HL-60 (cell line): ENCODE measurements around the gene GPR37.

Experiments used
- DNase-seq, 2 experiments: peaks; one replicate each; pipeline ENCODE4 v3.0.0-alpha.2; 2010 to 2020; ENCODE audit warnings: low read depth in 1 of 2, low spot score in 1 of 2
- H3K27ac ChIP-seq: fragments of 250-450 bp; sonication (Bioruptor Pico); replicated peaks from 2 replicates; pipeline ENCODE4 v1.5.1; 2020; ENCODE audit warnings: mild to moderate bottlenecking, moderate library complexity
- H3K27me3 ChIP-seq: fragments of 250-450 bp; sonication (Bioruptor Pico); 2 replicates; pipeline ENCODE4 v1.5.1; 2021; ENCODE audit warnings: mild to moderate bottlenecking, moderate library complexity; ENCODE audit not compliant: insufficient read depth, poor library complexity, severe bottlenecking
- H3K4me3 ChIP-seq: replicated peaks from 2 replicates; pipeline ENCODE4 v1.5.1; 2011; ENCODE audit warnings: mild to moderate bottlenecking, control low read depth, low read length; ENCODE audit not compliant: insufficient read depth
- CTCF ChIP-seq: IDR thresholded peaks from one replicate; pipeline ENCODE4 v1.5.1; 2011; ENCODE audit warnings: low read length, control low read depth, inconsistent platforms; ENCODE audit not compliant: insufficient read depth
- GABPA ChIP-seq: IDR thresholded peaks from 2 replicates; pipeline ENCODE4 v1.6.1; 2012; ENCODE audit warnings: low read depth
- POLR2AphosphoS5 ChIP-seq: IDR thresholded peaks from 2 replicates; pipeline ENCODE4 v1.6.1; 2012; ENCODE audit warnings: low read depth
- REST ChIP-seq: IDR thresholded peaks from 2 replicates; pipeline ENCODE4 v1.6.1; 2012; ENCODE audit warnings: low read depth; ENCODE audit not compliant: insufficient replicate concordance
- SPI1 ChIP-seq: IDR thresholded peaks from 2 replicates; pipeline ENCODE4 v1.6.1; 2012; ENCODE audit warnings: low read depth, mild to moderate bottlenecking, borderline replicate concordance

GPR37 gene

GRCh38 chr7:124783271-124783670 lies 17.7 kb upstream of the GPR37 start:
- no peak overlapping the region for H3K27ac ChIP-seq
- no peak for TF ChIP-seq POLR2AphosphoS5
- TF ChIP-seq CTCF, result no peak
- no peak overlapping the region for H3K4me3 ChIP-seq
- DNase-seq, result no peak
- H3K27me3 ChIP-seq, result no peaks in the 10 kb centered on the region

GRCh38 chr7:124781907-124782734 lies 16.5 kb upstream of the GPR37 start:
- Histone ChIP-seq H3K27ac (no peak overlapping the region), H3K27me3 (no peaks in the 10 kb centered on the region), H3K4me3 (no peak overlapping the region)
- DNase-seq, result no peak
- TF ChIP-seq REST, result no peak
- TF ChIP-seq POLR2AphosphoS5, result no peak
- TF ChIP-seq SPI1, result no peak
- no peak for TF ChIP-seq GABPA
- no peak for TF ChIP-seq CTCF

GRCh38 chr7:124781418-124781817 lies 15.8 kb upstream of the GPR37 start:
- TF ChIP-seq REST (no peak), GABPA (no peak), CTCF (no peak), SPI1 (no peak), POLR2AphosphoS5 (no peak)
- H3K27ac ChIP-seq, result no peak overlapping the region

GRCh38 chr7:124780608-124781007 lies 15.0 kb upstream of the GPR37 start:
- Histone ChIP-seq H3K4me3 (no peak overlapping the region), H3K27me3 (no peaks in the 10 kb centered on the region), H3K27ac (no peak overlapping the region)
- no peak for TF ChIP-seq REST
- no peak for TF ChIP-seq GABPA
- no peak for TF ChIP-seq CTCF
- TF ChIP-seq SPI1, result no peak
- TF ChIP-seq POLR2AphosphoS5, result no peak
- no peak for DNase-seq

More at GRCh38 chr7:124781418-124781817, 15.8 kb upstream of the GPR37 start:
- H3K27me3 ChIP-seq, result no peaks in the 10 kb centered on the region
- H3K4me3 ChIP-seq, result no peak overlapping the region
- DNase-seq, result no peak
